HG02870 (cell line): ENCODE measurements around the gene MLXIPL.
"Not testable (repeated sequence)": the region's sequence is repeated elsewhere in the genome, so short reads cannot be mapped to it uniquely, and the experiment has no call there.

Source experiments
- ATAC-seq: cut with Tn5 transposase; IDR thresholded peaks from one replicate; pipeline ENCODE4 v1.9.1; 2021; ENCODE audit warnings: mild to moderate bottlenecking, moderate library complexity; ENCODE audit not compliant: unreplicated experiment

MLXIPL gene

GRCh38 chr7:73582664-73583202, 41.6 kb downstream of the MLXIPL start:
- no peak for ATAC-seq

- not testable (repeated sequence) for ATAC-seq
Measured at GRCh38 chr7:73581006-73581405, 43.3 kb downstream of the MLXIPL start.

- peak; percentile 80 for ATAC-seq
Measured at GRCh38 chr7:73578342-73579128, 45.8 kb downstream of the MLXIPL start, which contains the start of gene TBL2. Gene TBL2 (minus strand): TSS chr7:73578579. CDS start chr7:73578549, 30 bp downstream.

- no peak for ATAC-seq
Measured at GRCh38 chr7:73577627-73578341, 46.5 kb downstream of the MLXIPL start.

- no peak for ATAC-seq
Measured at GRCh38 chr7:73573791-73574190, 50.5 kb downstream of the MLXIPL start.

GRCh38 chr7:73573276-73573675, 51.0 kb downstream of the MLXIPL start:
- no peak for ATAC-seq

- no peak for ATAC-seq
Measured at GRCh38 chr7:73572767-73573186, 51.5 kb downstream of the MLXIPL start.

GRCh38 chr7:73570977-73571376, 53.3 kb downstream of the MLXIPL start:
- ATAC-seq, result no peak

GRCh38 chr7:73570521-73570920, 53.8 kb downstream of the MLXIPL start:
- no peak for ATAC-seq

- no peak for ATAC-seq
Measured at GRCh38 chr7:73569042-73569608, 55.2 kb downstream of the MLXIPL start.

GRCh38 chr7:73567846-73568685, 56.3 kb downstream of the MLXIPL start:
- ATAC-seq, result no peak

GRCh38 chr7:73567140-73567539, 57.2 kb downstream of the MLXIPL start:
- no peak for ATAC-seq

GRCh38 chr7:73566431-73566830, 57.9 kb downstream of the MLXIPL start:
- ATAC-seq, result not testable (repeated sequence)

GRCh38 chr7:73565675-73566340, 58.5 kb downstream of the MLXIPL start:
- ATAC-seq, result no peak

GRCh38 chr7:73560109-73560835, 64.0 kb downstream of the MLXIPL start:
- ATAC-seq, result peak; percentile 30

GRCh38 chr7:73557397-73558257, 66.7 kb downstream of the MLXIPL start, which contains the start of gene BCL7B:
Gene BCL7B (minus strand): TSS chr7:73557690. CDS start chr7:73557578, 112 bp downstream.
- ATAC-seq, result peak; percentile 39

- ATAC-seq, result peak; percentile 69
Measured at GRCh38 chr7:73557108-73557396, 67.3 kb downstream of the MLXIPL start.
